B cell (primary cell): ENCODE data around the gene TRAPPC2.

ENCODE experiments used
- EZH2 ChIP-seq: IDR thresholded peaks from 2 replicates; pipeline ENCODE4 v1.6.1; 2012; ENCODE audit warnings: borderline replicate concordance, low read depth, mild to moderate bottlenecking, moderate library complexity, low read length; ENCODE audit not compliant: insufficient read depth, poor library complexity, severe bottlenecking
- TF ChIP-seq, protein P1 (sequence below): fragments of 200-600 bp; IDR thresholded peaks from one replicate; pipeline ENCODE4 v1.8.0; 2022; ENCODE audit warnings: antibody characterized with exemption, mild to moderate bottlenecking

DNA sequence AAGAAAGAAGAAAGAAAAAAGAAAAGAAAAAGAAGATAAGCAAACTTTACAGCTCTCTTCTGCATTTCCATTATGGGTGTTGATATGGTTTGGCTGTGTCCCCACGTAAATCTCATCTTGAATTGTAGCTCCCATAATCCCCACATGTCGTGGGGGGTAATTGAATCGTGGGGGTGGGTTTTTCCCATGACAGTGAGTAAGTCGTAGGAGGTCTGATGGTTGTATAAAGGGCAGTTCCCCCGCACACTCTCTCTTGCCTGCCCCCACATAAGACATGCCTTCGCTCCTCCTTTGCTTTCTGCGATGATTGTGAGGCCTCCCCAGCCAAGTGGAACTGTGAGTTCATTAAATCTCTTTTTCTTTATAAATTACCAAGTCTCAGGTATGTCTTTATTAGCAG lies 52.8 kb downstream of the TRAPPC2 start:
- TF ChIP-seq, protein P1, sequence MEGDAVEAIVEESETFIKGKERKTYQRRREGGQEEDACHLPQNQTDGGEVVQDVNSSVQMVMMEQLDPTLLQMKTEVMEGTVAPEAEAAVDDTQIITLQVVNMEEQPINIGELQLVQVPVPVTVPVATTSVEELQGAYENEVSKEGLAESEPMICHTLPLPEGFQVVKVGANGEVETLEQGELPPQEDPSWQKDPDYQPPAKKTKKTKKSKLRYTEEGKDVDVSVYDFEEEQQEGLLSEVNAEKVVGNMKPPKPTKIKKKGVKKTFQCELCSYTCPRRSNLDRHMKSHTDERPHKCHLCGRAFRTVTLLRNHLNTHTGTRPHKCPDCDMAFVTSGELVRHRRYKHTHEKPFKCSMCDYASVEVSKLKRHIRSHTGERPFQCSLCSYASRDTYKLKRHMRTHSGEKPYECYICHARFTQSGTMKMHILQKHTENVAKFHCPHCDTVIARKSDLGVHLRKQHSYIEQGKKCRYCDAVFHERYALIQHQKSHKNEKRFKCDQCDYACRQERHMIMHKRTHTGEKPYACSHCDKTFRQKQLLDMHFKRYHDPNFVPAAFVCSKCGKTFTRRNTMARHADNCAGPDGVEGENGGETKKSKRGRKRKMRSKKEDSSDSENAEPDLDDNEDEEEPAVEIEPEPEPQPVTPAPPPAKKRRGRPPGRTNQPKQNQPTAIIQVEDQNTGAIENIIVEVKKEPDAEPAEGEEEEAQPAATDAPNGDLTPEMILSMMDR: no peak
- no peak for TF ChIP-seq EZH2
